HEK293T (cell line): ENCODE data around the gene KRT6A.

Experiments
- CTCF ChIA-PET: fragments of 350-600 bp; formaldehyde crosslinking; extraction: SDS; loops from one replicate; lab custom pipeline; 2021; ENCODE audit warnings: antibody characterized with exemption, inconsistent platforms; lab: Yijun Ruan, JAX
- POLR2A ChIA-PET: fragments of 350-600 bp; formaldehyde crosslinking; extraction: SDS; loops from one replicate; lab custom pipeline; 2020; ENCODE audit warnings: antibody characterized with exemption, inconsistent platforms; lab: Yijun Ruan, JAX
- DNase-seq: peaks from one replicate; pipeline ENCODE4 v3.0.0; 2012; ENCODE audit warnings: mixed read lengths; ENCODE audit errors: extremely low spot score
- ARNT ChIP-seq: fragments of 450-650 bp; IDR thresholded peaks from 2 replicates; pipeline ENCODE4 v1.6.1; 2017; ENCODE audit warnings: mild to moderate bottlenecking
- BHLHE40 ChIP-seq: fragments of 450-650 bp; IDR thresholded peaks from 2 replicates; pipeline ENCODE4 v1.6.1; 2016; ENCODE audit warnings: mild to moderate bottlenecking, moderate library complexity, borderline replicate concordance
- CTBP1 ChIP-seq: fragments of 450-650 bp; IDR thresholded peaks from 2 replicates; pipeline ENCODE4 v1.6.1; 2016; ENCODE audit warnings: borderline replicate concordance
- ELF4 ChIP-seq: fragments of 450-650 bp; IDR thresholded peaks from 2 replicates; pipeline ENCODE4 v1.6.1; 2017; ENCODE audit warnings: antibody characterized with exemption
- FOXA1 ChIP-seq: fragments of 450-650 bp; IDR thresholded peaks from 2 replicates; pipeline ENCODE4 v1.6.1; 2016; ENCODE audit warnings: mild to moderate bottlenecking
- FOXK2 ChIP-seq: fragments of 450-650 bp; IDR thresholded peaks from 2 replicates; pipeline ENCODE4 v1.6.1; 2016; ENCODE audit warnings: mild to moderate bottlenecking
- FOXM1 ChIP-seq: fragments of 450-650 bp; IDR thresholded peaks from 2 replicates; pipeline ENCODE4 v1.6.1; 2017; ENCODE audit warnings: mild to moderate bottlenecking, borderline replicate concordance
- HDGF ChIP-seq: fragments of 450-650 bp; IDR thresholded peaks from 2 replicates; pipeline ENCODE4 v1.6.1; 2017; ENCODE audit warnings: antibody characterized with exemption, borderline replicate concordance
- L3MBTL2 ChIP-seq: fragments of 450-650 bp; conservative IDR thresholded peaks from 2 replicates; pipeline ENCODE4 v1.6.1; 2016; ENCODE audit warnings: mild to moderate bottlenecking
- LEF1 ChIP-seq: fragments of 450-650 bp; IDR thresholded peaks from 2 replicates; pipeline ENCODE4 v1.6.1; 2017; ENCODE audit warnings: mild to moderate bottlenecking, borderline replicate concordance
- NFRKB ChIP-seq: fragments of 450-650 bp; IDR thresholded peaks from 2 replicates; pipeline ENCODE4 v1.6.1; 2016; ENCODE audit warnings: mild to moderate bottlenecking, moderate library complexity
- SP1 ChIP-seq: fragments of 450-650 bp; IDR thresholded peaks from 2 replicates; pipeline ENCODE4 v1.6.1; 2017
- SUZ12 ChIP-seq: fragments of 450-650 bp; IDR thresholded peaks from 2 replicates; pipeline ENCODE4 v1.6.1; 2016; ENCODE audit warnings: mild to moderate bottlenecking
- TARDBP ChIP-seq: fragments of 450-650 bp; IDR thresholded peaks from 2 replicates; pipeline ENCODE4 v1.6.1; 2016
- ZNF384 ChIP-seq: fragments of 450-650 bp; IDR thresholded peaks from 2 replicates; pipeline ENCODE4 v1.6.1; 2016
- TF ChIP-seq, protein P1 (sequence below): fragments of 450-650 bp; IDR thresholded peaks from 2 replicates; pipeline ENCODE4 v1.6.1; 2016

Gene KRT6A

DNA sequence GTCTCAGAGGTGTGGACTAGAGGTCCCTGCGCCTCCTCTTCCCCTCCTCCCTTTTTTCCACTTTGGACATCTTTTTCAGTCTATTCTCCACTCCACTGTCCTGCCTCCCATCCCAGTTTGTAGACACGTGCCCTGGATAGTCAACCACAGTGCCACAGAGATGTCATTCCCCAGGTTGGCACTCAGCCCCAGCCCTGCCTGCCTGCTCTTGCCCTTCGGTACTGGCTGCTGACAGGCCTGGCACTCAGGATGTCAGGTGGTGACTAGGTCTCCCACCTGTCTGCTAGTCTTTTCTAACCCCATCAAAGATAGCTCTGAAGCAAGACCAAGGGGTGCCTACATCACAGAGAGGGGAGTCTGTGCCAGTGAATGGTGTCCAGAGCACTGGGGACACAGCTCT is 44.0 kb upstream of the KRT6A start:
- DNase-seq, result no peak
- ChIA-PET CTCF (no interaction called here), POLR2A (no interaction called here)
- TF ChIP-seq ZNF384 (no peak), FOXM1 (no peak), SUZ12 (no peak), NFRKB (no peak)

DNA sequence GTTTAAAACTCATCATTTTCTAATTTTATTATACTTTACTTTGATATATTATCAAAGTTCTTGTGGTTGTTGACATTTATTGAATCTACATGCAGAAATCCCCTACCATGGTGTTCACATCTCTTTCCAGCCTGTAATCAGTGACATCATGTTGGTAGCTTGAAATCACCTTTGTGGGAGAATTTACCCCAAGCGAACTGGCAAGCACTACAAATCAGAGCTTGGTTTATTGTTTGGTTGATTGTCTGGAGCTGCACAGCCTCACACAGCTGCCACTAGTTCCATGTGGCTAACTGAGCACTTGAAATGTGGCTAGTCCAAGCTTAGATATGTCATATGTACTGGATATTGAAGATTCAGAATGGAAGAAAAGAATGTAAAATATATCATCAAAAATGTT is 42.5 kb upstream of the KRT6A start:
- CTCF ChIA-PET, result interaction anchor here (0.9 kb wide), 1 partner anchor 155 kb away, joined by 4 read pairs; no protein-coding TSS in a partner anchor
- TF ChIP-seq HDGF, result no peak
- TF ChIP-seq TARDBP, result no peak
- no peak for TF ChIP-seq FOXK2
- TF ChIP-seq SUZ12, result no peak
- TF ChIP-seq ELF4, result no peak
- POLR2A ChIA-PET, result no interaction called here
- no peak for DNase-seq

DNA sequence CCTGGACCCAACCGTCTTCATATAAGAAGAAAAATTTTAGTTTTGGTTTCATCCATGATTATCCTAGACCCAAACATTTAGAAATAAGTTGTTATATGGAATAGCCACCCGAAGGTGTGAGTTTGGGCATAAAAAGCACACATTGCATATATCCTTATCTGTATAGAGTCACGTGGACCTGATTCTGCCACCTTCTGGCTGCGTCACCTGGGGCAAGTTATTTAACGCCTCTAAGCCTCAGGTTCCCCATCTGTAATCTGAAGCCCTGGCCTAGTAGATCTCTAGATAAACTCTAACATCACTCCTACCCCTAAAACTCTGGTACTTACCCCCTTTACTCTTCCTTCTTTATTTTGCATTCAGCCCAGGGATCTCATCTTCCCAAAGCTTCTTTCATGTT is 41.4 kb upstream of the KRT6A start:
- ChIA-PET POLR2A (no interaction called here), CTCF (no interaction called here)
- no peak for TF ChIP-seq TARDBP
- TF ChIP-seq SUZ12, result no peak
- TF ChIP-seq L3MBTL2, result no peak
- no peak for TF ChIP-seq SP1
- no peak for TF ChIP-seq CTBP1
- TF ChIP-seq, protein P1, sequence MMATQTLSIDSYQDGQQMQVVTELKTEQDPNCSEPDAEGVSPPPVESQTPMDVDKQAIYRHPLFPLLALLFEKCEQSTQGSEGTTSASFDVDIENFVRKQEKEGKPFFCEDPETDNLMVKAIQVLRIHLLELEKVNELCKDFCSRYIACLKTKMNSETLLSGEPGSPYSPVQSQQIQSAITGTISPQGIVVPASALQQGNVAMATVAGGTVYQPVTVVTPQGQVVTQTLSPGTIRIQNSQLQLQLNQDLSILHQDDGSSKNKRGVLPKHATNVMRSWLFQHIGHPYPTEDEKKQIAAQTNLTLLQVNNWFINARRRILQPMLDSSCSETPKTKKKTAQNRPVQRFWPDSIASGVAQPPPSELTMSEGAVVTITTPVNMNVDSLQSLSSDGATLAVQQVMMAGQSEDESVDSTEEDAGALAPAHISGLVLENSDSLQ, result no peak
- TF ChIP-seq LEF1, result no peak
- no peak for TF ChIP-seq ARNT
- TF ChIP-seq FOXK2, result no peak
- no peak for TF ChIP-seq BHLHE40
- TF ChIP-seq HDGF, result no peak
- no peak for TF ChIP-seq FOXM1
- no peak for TF ChIP-seq ZNF384
- TF ChIP-seq NFRKB, result no peak
- no peak for TF ChIP-seq FOXA1
- no peak for DNase-seq

DNA sequence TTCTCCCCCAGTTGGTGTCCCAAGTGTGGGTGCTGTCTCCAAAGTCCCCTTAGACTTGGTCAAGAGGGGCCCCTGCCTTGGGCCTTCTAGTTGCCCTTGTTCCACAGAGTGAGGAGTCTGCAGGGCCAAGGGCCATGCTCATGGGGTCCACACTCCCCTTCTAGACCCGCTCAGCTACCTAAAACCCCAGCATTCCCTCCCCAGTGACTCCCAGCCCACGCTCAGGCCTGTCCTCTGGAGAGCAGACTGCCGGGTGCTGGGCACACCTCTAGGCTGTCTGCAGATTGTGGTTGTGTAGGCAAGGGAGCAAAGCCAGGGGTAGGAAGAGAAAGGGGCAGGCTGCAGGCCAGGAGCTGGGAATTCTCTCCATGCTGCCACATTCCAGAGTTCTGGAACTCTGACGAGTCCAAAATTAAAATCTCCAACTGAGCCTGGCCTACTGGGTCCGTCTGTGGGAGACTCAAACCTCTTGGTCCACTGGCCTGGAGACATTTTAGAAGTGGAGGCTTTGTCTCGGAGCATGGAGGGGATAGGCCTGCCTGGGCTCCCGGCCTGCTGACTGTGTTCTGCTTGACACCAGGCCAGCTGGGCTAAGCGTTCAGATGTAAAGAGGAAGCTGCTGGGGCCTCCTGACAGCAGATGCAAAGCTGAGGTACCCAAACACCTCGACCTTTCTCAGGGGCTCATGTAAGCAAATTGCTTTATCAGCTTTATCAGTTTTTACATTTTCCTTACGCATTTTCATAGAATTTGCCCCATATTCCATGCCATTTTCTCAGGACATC is 40.8 kb upstream of the KRT6A start:
- POLR2A ChIA-PET, result no interaction called here
- TF ChIP-seq SP1 (no peak), NFRKB (no peak), BHLHE40 (no peak), SUZ12 (no peak), TARDBP (no peak), ARNT (no peak), HDGF (no peak), ZNF384 (no peak), FOXK2 (no peak), FOXM1 (no peak), CTBP1 (no peak), L3MBTL2 (no peak), FOXA1 (no peak), LEF1 (no peak), ELF4 (no peak)
- TF ChIP-seq, protein P1, result no peak
- DNase-seq, result no peak
- CTCF ChIA-PET, result no interaction called here

DNA sequence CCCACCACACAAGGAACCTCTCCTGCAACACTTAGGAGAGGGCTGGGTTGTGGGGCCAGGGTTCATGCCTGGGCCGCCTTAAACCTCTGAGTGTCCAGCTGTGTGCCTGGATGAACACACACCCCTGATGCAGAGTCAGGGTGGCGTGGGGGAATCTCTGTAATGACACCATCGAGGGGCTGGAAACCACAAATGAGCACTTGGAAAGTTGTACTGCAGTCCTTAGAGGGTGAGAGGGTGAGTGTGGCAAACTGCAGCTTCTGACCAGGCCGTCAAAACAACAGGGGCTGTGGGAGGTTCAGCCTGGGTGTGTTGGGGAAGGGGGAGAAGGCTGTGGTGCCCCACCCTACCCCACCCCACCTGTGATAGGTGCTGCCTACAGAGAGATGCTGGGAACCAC is 39.6 kb upstream of the KRT6A start:
- no peak for DNase-seq
- POLR2A ChIA-PET, result no interaction called here
- CTCF ChIA-PET, result interaction anchor here (0.6 to 1.2 kb wide), 2 partner anchors 9 to 358 kb away, joined by 3 read pairs; no protein-coding TSS in a partner anchor
- TF ChIP-seq SP1 (no peak), TARDBP (no peak), FOXA1 (no peak), FOXM1 (no peak), NFRKB (no peak), BHLHE40 (no peak), L3MBTL2 (no peak), ELF4 (no peak), ARNT (no peak), HDGF (no peak), ZNF384 (no peak)

DNA sequence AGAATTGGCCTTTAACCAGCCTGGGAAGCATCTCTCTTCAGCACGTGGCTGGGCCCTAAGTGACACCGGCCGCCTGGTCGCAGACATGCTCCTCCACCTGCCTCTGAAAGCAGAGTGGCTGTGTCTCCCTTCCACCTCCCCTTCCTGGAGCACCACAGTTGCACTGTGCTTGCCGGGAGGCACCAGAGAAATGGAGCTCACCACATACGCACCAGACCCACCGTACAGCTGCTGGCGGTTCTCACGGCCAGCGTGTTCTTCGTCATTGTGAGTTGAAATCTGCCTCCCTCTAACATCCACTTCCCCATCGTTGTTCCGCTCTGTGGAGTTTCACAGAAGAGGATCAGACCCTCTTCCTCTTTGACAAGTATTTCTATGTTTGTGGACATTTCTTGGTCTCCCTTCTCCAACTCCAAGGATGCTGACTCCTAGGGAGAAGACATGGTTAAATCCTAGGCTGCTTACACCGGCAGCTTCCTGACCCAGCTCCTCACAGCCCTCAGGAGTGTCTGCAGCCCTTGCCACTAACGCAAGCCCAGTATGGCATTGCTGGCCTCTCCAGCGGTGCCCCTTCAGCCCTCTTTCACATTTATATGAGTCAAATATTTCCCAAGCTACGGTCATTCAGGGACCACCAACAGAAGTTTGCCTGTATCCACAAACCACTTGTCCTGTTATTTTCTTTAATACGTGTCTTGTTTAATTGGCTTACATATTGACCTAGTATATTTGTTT is 38.7 kb upstream of the KRT6A start:
- ChIA-PET POLR2A (no interaction called here), CTCF (interaction anchor here (1.2 kb wide), 1 partner anchor 357 kb away, joined by 3 read pairs; no protein-coding TSS in a partner anchor)
- DNase-seq, result no peak
- TF ChIP-seq ELF4, result no peak
- no peak for TF ChIP-seq BHLHE40
- no peak for TF ChIP-seq HDGF
- TF ChIP-seq, protein P1, result no peak
- TF ChIP-seq ZNF384, result no peak
- no peak for TF ChIP-seq SUZ12
- TF ChIP-seq CTBP1, result no peak
- TF ChIP-seq FOXA1, result no peak
- no peak for TF ChIP-seq NFRKB
